SK-N-SH (cell line): Measurements from ENCODE around the gene RAB8B. TPM values are rescaled to one million over a fixed set of nuclear protein-coding genes. Genes with fewer than 3 reads are reported as not detected.

Experiments used
- CTCF ChIP-seq: fragments of 200-600 bp; sonication (generic); IDR thresholded peaks from 2 replicates; pipeline ENCODE4 v1.6.1; 2017; ENCODE audit warnings: antibody characterized with exemption, mild to moderate bottlenecking, moderate library complexity
- ELF1 ChIP-seq: IDR thresholded peaks from 2 replicates; pipeline ENCODE4 v1.4.0; 2012
- EP300 ChIP-seq, 2 experiments: IDR thresholded peaks; 2 replicates each; pipeline versions ENCODE4 v1.4.0 to v1.6.1; 2012; ENCODE audit warnings: borderline replicate concordance in 1 of 2, low read depth in 1 of 2, low read length in 1 of 2
- FOSL2 ChIP-seq: IDR thresholded peaks from 2 replicates; pipeline ENCODE4 v1.4.0; 2012; ENCODE audit warnings: low read depth, mild to moderate bottlenecking, moderate library complexity, borderline replicate concordance
- FOXJ3 ChIP-seq: sonication (generic); formaldehyde crosslinking; IDR thresholded peaks from 2 replicates; pipeline ENCODE4 v1.5.1; 2020; ENCODE audit warnings: mild to moderate bottlenecking, missing genetic modification reagents
- GABPA ChIP-seq: IDR thresholded peaks from 2 replicates; pipeline ENCODE4 v1.4.0; 2012; ENCODE audit warnings: low read depth, mild to moderate bottlenecking
- GATA2 ChIP-seq: sonication (generic); formaldehyde crosslinking; IDR thresholded peaks from 2 replicates; pipeline ENCODE4 v1.5.0; 2020; ENCODE audit warnings: mild to moderate bottlenecking, missing genetic modification reagents
- IRF3 ChIP-seq: fragments of 150-350 bp; IDR thresholded peaks from 2 replicates; pipeline ENCODE4 v1.6.1; 2016; ENCODE audit warnings: mild to moderate bottlenecking, low read depth, low read length
- MXI1 ChIP-seq: IDR thresholded peaks from 2 replicates; pipeline ENCODE4 v1.6.1; 2012; ENCODE audit warnings: mild to moderate bottlenecking, low read depth, low read length, improper control_type of control experiment
- RCOR1 ChIP-seq: fragments of 150-350 bp; IDR thresholded peaks from 2 replicates; pipeline ENCODE4 v1.6.1; 2017; ENCODE audit warnings: antibody characterized with exemption, low read length
- REST ChIP-seq: IDR thresholded peaks from 2 replicates; pipeline ENCODE4 v1.6.1; 2012; ENCODE audit warnings: mild to moderate bottlenecking, low read depth, low read length, moderate library complexity
- RXRA ChIP-seq: IDR thresholded peaks from 2 replicates; pipeline ENCODE4 v1.4.0; 2012; ENCODE audit warnings: low read depth, mild to moderate bottlenecking, borderline replicate concordance
- SMC3 ChIP-seq: IDR thresholded peaks from 2 replicates; pipeline ENCODE4 v1.6.1; 2012; ENCODE audit warnings: low read depth, low read length, improper control_type of control experiment
- TAF1 ChIP-seq: IDR thresholded peaks from 2 replicates; pipeline ENCODE4 v1.6.1; 2012; ENCODE audit warnings: low read depth, mild to moderate bottlenecking, low read length, moderate library complexity, borderline replicate concordance
- TCF12 ChIP-seq: IDR thresholded peaks from 2 replicates; pipeline ENCODE4 v1.4.0; 2012
- TEAD4 ChIP-seq: IDR thresholded peaks from 2 replicates; pipeline ENCODE4 v1.4.0; 2012; ENCODE audit warnings: mild to moderate bottlenecking, borderline replicate concordance; ENCODE audit not compliant: insufficient read depth
- USF1 ChIP-seq: IDR thresholded peaks from 2 replicates; pipeline ENCODE4 v1.4.0; 2012; ENCODE audit warnings: low read depth, borderline replicate concordance
- ZBTB33 ChIP-seq: IDR thresholded peaks from 2 replicates; pipeline ENCODE4 v1.4.0; 2012; ENCODE audit warnings: low read depth, borderline replicate concordance
- polyA plus RNA-seq, 3 experiments: library from polyadenylated mRNA; depleted of rRNA; stranded (reverse); fragments of >200 nt; gene quantifications; 2 replicates each; pipeline ENCODE4 v1.2.3, GENCODE V29; 2012

Gene RAB8B
- polyA plus RNA-seq, 1 of the 3 experiments (the other 2 are of a cell fraction): 5.4 TPM

- no peak for TF ChIP-seq USF1
- peak; percentile 60; the same call in 1 of the 2 replicates for TF ChIP-seq FOXJ3 (CRISPR knock-in tag)
- TF ChIP-seq TAF1: peak; percentile 98
- no peak; the same call in none of the 2 replicates for TF ChIP-seq SMC3
- TF ChIP-seq RXRA: no peak; the same call in 1 of the 2 replicates
- no peak for TF ChIP-seq CTCF
- no peak for TF ChIP-seq GATA2 (CRISPR knock-in tag)
- TF ChIP-seq RCOR1: no peak
- peak; percentile 96 for TF ChIP-seq MXI1
- TF ChIP-seq TCF12: peak; percentile 30; the same call in 1 of the 2 replicates
- no peak for TF ChIP-seq ZBTB33
- no peak for TF ChIP-seq TEAD4
- peak; percentile 96 for TF ChIP-seq ELF1
- no peak for TF ChIP-seq IRF3
- TF ChIP-seq GABPA: peak; percentile 66
- TF ChIP-seq FOSL2: no peak
- peak; percentile 15 to 20; a peak in 1 of 4 replicates for TF ChIP-seq EP300 (IDR thresholded peaks at IDR 0.05; ENCODE audit: borderline replicate concordance in 1 of 2, low read depth in 1 of 2, low read length in 1 of 2)
- TF ChIP-seq REST: 0 out of 2 replicates have a peak, but pooled peaks have one; percentile 54
These were observed 32.1 kb upstream of the RAB8B start, which contains the start of gene RPS27L (continued) for GRCh38 chr15:63157118-63157843.
